B cell (primary cell): ENCODE results near the gene DEDD2. TPM values are rescaled to one million over a fixed set of nuclear protein-coding genes. Genes with fewer than 3 reads are reported as not detected.

Experiments used
- ATAC-seq: fragments of 200-7000 bp; cut with Tn5 transposase; one replicate; pipeline ENCODE4 v1.10.0; 2021; ENCODE audit warnings: low read depth, mild to moderate bottlenecking, moderate number of reproducible peaks, moderate library complexity
- CTCF ChIA-PET: fragments of 350-600 bp; sonication (Branson Sonifier 250); formaldehyde crosslinking; loops from one replicate; lab custom pipeline; 2021; ENCODE audit warnings: antibody characterized with exemption, inconsistent platforms; lab: Charles Lee
- POLR2A ChIA-PET: fragments of 350-600 bp; sonication (Branson Sonifier 250); formaldehyde crosslinking; loops from one replicate; lab custom pipeline; 2021; ENCODE audit warnings: antibody characterized with exemption; lab: Charles Lee
- DNase-seq: peaks from one replicate; pipeline ENCODE4 v3.0.0; 2013
- H2AFZ ChIP-seq: 2 replicates; pipeline ENCODE4 v1.6.1; 2012; ENCODE audit warnings: mild to moderate bottlenecking, low read depth, low read length; ENCODE audit not compliant: insufficient read depth, poor library complexity, severe bottlenecking
- H3K27ac ChIP-seq, 2 donors: 1 replicate in 1 of 2; 2 replicates in 1 of 2; pipeline ENCODE4 v1.5.1; 2012 to 2013; ENCODE audit warnings: low read length in 2 of 2, mild to moderate bottlenecking in 2 of 2, moderate library complexity in 1 of 2
- H3K27me3 ChIP-seq, 4 experiments: fragments of 200-600 bp in 1 of 4; sonication (generic) in 1 of 4; replicated peaks in 1 of 4; 1 replicate in 2 of 4; 2 replicates in 2 of 4; pipeline versions ENCODE4 v1.6.1 to v1.7.0; 2013 to 2016; ENCODE audit warnings: low read length in 3 of 4, mild to moderate bottlenecking in 2 of 4, mixed read lengths in 1 of 4, moderate library complexity in 1 of 4; ENCODE audit not compliant: insufficient read depth in 4 of 4, control insufficient read depth in 3 of 4; ENCODE audit errors: control extremely low read depth in 1 of 4
- H3K36me3 ChIP-seq, 2 experiments: replicated peaks in 1 of 2; 1 replicate in 1 of 2; 2 replicates in 1 of 2; pipeline versions ENCODE4 v1.6.1 to v1.7.1; 2013; ENCODE audit warnings: low read length in 1 of 2; ENCODE audit not compliant: insufficient read depth in 2 of 2, control insufficient read depth in 1 of 2; ENCODE audit errors: control extremely low read depth in 1 of 2, extremely low read depth in 1 of 2
- H3K4me1 ChIP-seq, 2 donors: fragments of 200-600 bp in 1 of 2; sonication (generic) in 1 of 2; 1 replicate in 1 of 2; 2 replicates in 1 of 2; pipeline versions ENCODE4 v1.5.1 to v1.6.1; 2013 to 2017; ENCODE audit warnings: low read length in 2 of 2; ENCODE audit not compliant: control insufficient read depth in 2 of 2, insufficient read depth in 2 of 2
- H3K4me2 ChIP-seq: replicated peaks from 2 replicates; pipeline ENCODE3; 2012; ENCODE audit warnings: mild to moderate bottlenecking, low read depth, low read length; ENCODE audit not compliant: poor library complexity, severe bottlenecking
- H3K4me3 ChIP-seq, 5 experiments: fragments of 200-600 bp in 1 of 5; sonication (generic) in 1 of 5; 1 replicate in 3 of 5; 2 replicates in 2 of 5; pipeline versions ENCODE4 v1.5.1 to v1.7.0; 2011 to 2016; ENCODE audit warnings: low read length in 4 of 5, mild to moderate bottlenecking in 4 of 5, low read depth in 2 of 5, control low read depth in 1 of 5, moderate library complexity in 1 of 5; ENCODE audit not compliant: insufficient read depth in 1 of 5; ENCODE audit errors: control extremely low read depth in 1 of 5, extremely low read depth in 1 of 5
- H3K79me2 ChIP-seq: fragments of 200-600 bp; sonication (generic); one replicate; pipeline ENCODE4 v1.6.0; 2016; ENCODE audit warnings: low read length; ENCODE audit not compliant: control insufficient read depth, insufficient read depth
- H3K9ac ChIP-seq: fragments of 200-600 bp; sonication (generic); 2 replicates; pipeline ENCODE4 v1.6.1; 2017; ENCODE audit warnings: mild to moderate bottlenecking, low read length, moderate library complexity
- H3K9me3 ChIP-seq, 3 donors: one replicate each; pipeline versions ENCODE4 v1.6.1 to v1.7.1; 2013; ENCODE audit warnings: low read length in 2 of 3; ENCODE audit not compliant: control insufficient read depth in 2 of 3, insufficient read depth in 1 of 3; ENCODE audit errors: control extremely low read depth in 1 of 3
- H4K20me1 ChIP-seq: 2 replicates; pipeline ENCODE4 v1.6.0; 2012; ENCODE audit warnings: mild to moderate bottlenecking, low read length; ENCODE audit not compliant: insufficient read depth, control insufficient read depth, poor library complexity, severe bottlenecking
- H3K27ac Mint-ChIP-seq: one replicate; pipeline ENCODE4 v1.8.0; 2021; ENCODE audit warnings: mixed read lengths
- H3K27me3 Mint-ChIP-seq: one replicate; pipeline ENCODE4 v1.8.0; 2021; ENCODE audit warnings: mixed read lengths
- H3K4me1 Mint-ChIP-seq: one replicate; pipeline ENCODE4 v1.8.0; 2021; ENCODE audit warnings: mixed read lengths
- H3K4me3 Mint-ChIP-seq: one replicate; pipeline ENCODE4 v1.8.0; 2021; ENCODE audit warnings: mixed read lengths
- H3K9me3 Mint-ChIP-seq: one replicate; pipeline ENCODE4 v1.8.0; 2022; ENCODE audit warnings: mixed read lengths; ENCODE audit not compliant: insufficient read depth
- EZH2 ChIP-seq: IDR thresholded peaks from 2 replicates; pipeline ENCODE4 v1.6.1; 2012; ENCODE audit warnings: borderline replicate concordance, low read depth, mild to moderate bottlenecking, moderate library complexity, low read length; ENCODE audit not compliant: insufficient read depth, poor library complexity, severe bottlenecking
- WGBS: methylation state at CpG from one replicate; pipeline ENCODE4 v1.1.5; 2013; ENCODE audit warnings: missing lambda C conversion rate; ENCODE audit not compliant: insufficient coverage; 5-methylcytosine and 5-hydroxymethylcytosine counted together
- intact Hi-C: fragments of 100-400 bp; cut with micrococcal nuclease; formaldehyde crosslinking; loops from one replicate; pipeline ENCODE4 v1.10.0; 2022
- polyA plus RNA-seq: library from polyadenylated mRNA; depleted of rRNA; stranded (reverse); fragments of >200 nt; gene quantifications from 2 replicates; pipeline ENCODE4 v1.2.3, GENCODE V29; 2012
- total RNA-seq, 2 donors: library from RNA; stranded (reverse); fragments of 120-200 nt in 1 of 2; gene quantifications; 1 replicate in 1 of 2; 2 replicates in 1 of 2; pipeline versions ENCODE4 v1.2.3 to v1.2.4, GENCODE V29; 2013 to 2022
- TF ChIP-seq, protein P1 (sequence below): fragments of 200-600 bp; IDR thresholded peaks from one replicate; pipeline ENCODE4 v1.8.0; 2022; ENCODE audit warnings: antibody characterized with exemption, mild to moderate bottlenecking

Gene DEDD2
- total and polyA plus RNA-seq, 2 donors (not counting 1 experiment from before 2014, with no cell fraction given), result 52.8 to 90.6 TPM

GRCh38 chr19:42235181-42235580 lies 17.7 kb upstream of the DEDD2 start:
- intact Hi-C loops, result no loop called here
- ChIA-PET CTCF (interaction anchor here (1.6 kb wide), 1 partner anchor 11 kb away, joined by 4 read pairs; no protein-coding TSS in a partner anchor), POLR2A (no interaction called here)
- DNase-seq, result no peak
- no peaks in the 10 kb centered on the region for H3K9me3 Mint-ChIP-seq
- Histone ChIP-seq H3K4me1 (peaks cover 0 to 9% of the 10 kb centered on the region in 2 donors), H3K4me3 (no peak overlapping the region), H3K27me3 (no peaks in the 10 kb centered on the region), H3K79me2 (peaks cover 50% of the 10 kb centered on the region), H2AFZ (no peak overlapping the region), H3K9me3 (no peaks in the 10 kb centered on the region), H3K36me3 (peaks cover 3 to 81% of the 10 kb centered on the region in 2 experiments), H3K27ac (no peak overlapping the region), H4K20me1 (peaks cover 90% of the 10 kb centered on the region), H3K9ac (no peak overlapping the region), H3K4me2 (no peak overlapping the region)
- no peak overlapping the region for H3K27ac Mint-ChIP-seq
- 86% methylated on average over 5 of the region's 5 CpGs for WGBS
- H3K4me1 Mint-ChIP-seq, result peaks cover 16% of the 10 kb centered on the region
- H3K27me3 Mint-ChIP-seq, result no peaks in the 10 kb centered on the region
- H3K4me3 Mint-ChIP-seq, result no peak overlapping the region
- no peak for TF ChIP-seq EZH2
- TF ChIP-seq, protein P1, sequence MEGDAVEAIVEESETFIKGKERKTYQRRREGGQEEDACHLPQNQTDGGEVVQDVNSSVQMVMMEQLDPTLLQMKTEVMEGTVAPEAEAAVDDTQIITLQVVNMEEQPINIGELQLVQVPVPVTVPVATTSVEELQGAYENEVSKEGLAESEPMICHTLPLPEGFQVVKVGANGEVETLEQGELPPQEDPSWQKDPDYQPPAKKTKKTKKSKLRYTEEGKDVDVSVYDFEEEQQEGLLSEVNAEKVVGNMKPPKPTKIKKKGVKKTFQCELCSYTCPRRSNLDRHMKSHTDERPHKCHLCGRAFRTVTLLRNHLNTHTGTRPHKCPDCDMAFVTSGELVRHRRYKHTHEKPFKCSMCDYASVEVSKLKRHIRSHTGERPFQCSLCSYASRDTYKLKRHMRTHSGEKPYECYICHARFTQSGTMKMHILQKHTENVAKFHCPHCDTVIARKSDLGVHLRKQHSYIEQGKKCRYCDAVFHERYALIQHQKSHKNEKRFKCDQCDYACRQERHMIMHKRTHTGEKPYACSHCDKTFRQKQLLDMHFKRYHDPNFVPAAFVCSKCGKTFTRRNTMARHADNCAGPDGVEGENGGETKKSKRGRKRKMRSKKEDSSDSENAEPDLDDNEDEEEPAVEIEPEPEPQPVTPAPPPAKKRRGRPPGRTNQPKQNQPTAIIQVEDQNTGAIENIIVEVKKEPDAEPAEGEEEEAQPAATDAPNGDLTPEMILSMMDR, result no peak
- ATAC-seq, result no peak

- H3K4me2 ChIP-seq, result no peak overlapping the region
- intact Hi-C loops, result no loop called here
- peaks cover 42% of the 10 kb centered on the region for H3K79me2 ChIP-seq
- no peak overlapping the region for H3K4me3 ChIP-seq
- peaks cover 11% of the 10 kb centered on the region for H3K4me1 Mint-ChIP-seq
- no peak for TF ChIP-seq EZH2
- TF ChIP-seq, protein P1, result no peak
- H3K27me3 ChIP-seq, result no peaks in the 10 kb centered on the region
- WGBS, result 96% methylated on average over 11 of the region's 11 CpGs
- no peaks in the 10 kb centered on the region for H3K9me3 Mint-ChIP-seq
- no peak overlapping the region for H3K9ac ChIP-seq
- H3K27ac Mint-ChIP-seq, result no peak overlapping the region
- ATAC-seq (no peak), DNase-seq (no peak)
- CTCF ChIA-PET, result interaction anchor here (1.1 to 1.6 kb wide), 3 partner anchors 10 to 101 kb away, joined by 3 to 4 read pairs (median 3); no protein-coding TSS in a partner anchor
- peaks cover 0 to 4% of the 10 kb centered on the region in 2 donors for H3K4me1 ChIP-seq
- H3K36me3 ChIP-seq, result peaks cover 3 to 83% of the 10 kb centered on the region in 2 experiments
- peaks cover 90% of the 10 kb centered on the region for H4K20me1 ChIP-seq
- no peak overlapping the region for H3K27ac ChIP-seq
- no peaks in the 10 kb centered on the region for H3K27me3 Mint-ChIP-seq
- no peaks in the 10 kb centered on the region for H3K9me3 ChIP-seq
- H3K4me3 Mint-ChIP-seq, result no peak overlapping the region
- H2AFZ ChIP-seq, result no peak overlapping the region
- POLR2A ChIA-PET, result no interaction called here
These were observed 16.9 kb upstream of the DEDD2 start for GRCh38 chr19:42234364-42234763.
